Psoas muscle (tissue), 8 donors: ENCODE data around the gene LRRC36. TPM values are rescaled to one million over a fixed set of nuclear protein-coding genes. Genes with fewer than 3 reads are reported as not detected.

ENCODE experiments used
- ATAC-seq, 4 donors: fragments of 200-7000 bp; cut with Tn5 transposase; one replicate each; pipeline ENCODE4 v1.9.1; 2020; ENCODE audit warnings: moderate library complexity in 3 of 4, mild to moderate bottlenecking in 2 of 4
- DNase-seq, 2 donors: peaks; one replicate each; pipeline ENCODE4 v3.0.0-alpha.2; 2020
- H3K27ac ChIP-seq: fragments of 200-600 bp; one replicate; pipeline ENCODE4 v1.8.0; 2022
- H3K27me3 ChIP-seq, 3 donors: fragments of 200-600 bp in 1 of 3; one replicate each; pipeline versions ENCODE4 v1.6.1 to v1.8.0; 2013 to 2022; ENCODE audit warnings: low read length in 2 of 3, mild to moderate bottlenecking in 2 of 3, moderate library complexity in 1 of 3; ENCODE audit not compliant: insufficient read depth in 3 of 3
- H3K36me3 ChIP-seq, 2 donors: fragments of 200-600 bp in 1 of 2; one replicate each; pipeline versions ENCODE4 v1.6.1 to v1.8.0; 2013 to 2022; ENCODE audit warnings: low read depth in 1 of 2, mild to moderate bottlenecking in 1 of 2, moderate library complexity in 1 of 2; ENCODE audit not compliant: insufficient read depth in 1 of 2
- H3K4me1 ChIP-seq: fragments of 200-600 bp; one replicate; pipeline ENCODE4 v1.8.0; 2022
- H3K4me3 ChIP-seq: fragments of 200-600 bp; one replicate; pipeline ENCODE4 v1.8.0; 2022; ENCODE audit warnings: mild to moderate bottlenecking
- H3K9me3 ChIP-seq: fragments of 200-600 bp; one replicate; pipeline ENCODE4 v1.8.0; 2022
- CTCF ChIP-seq: fragments of 200-600 bp; IDR thresholded peaks from one replicate; pipeline ENCODE4 v1.8.0; 2022; ENCODE audit warnings: antibody characterized with exemption
- WGBS, 3 donors: extraction: QIAGEN DNeasy Blood & Tissue Kit; methylation state at CpG; one replicate each; pipeline versions ENCODE4 v1.1.6 to v1.1.7; 2013; 5-methylcytosine and 5-hydroxymethylcytosine counted together
- intact Hi-C, 2 donors: fragments of 100-400 bp; cut with DNase I; formaldehyde crosslinking; loops; one replicate each; pipeline versions ENCODE4 v1.11.0 to v1.14.2; 2022
- polyA plus RNA-seq, 3 donors: library from polyadenylated mRNA; stranded (reverse); fragments of 200-250 nt; gene quantifications; one replicate each; pipeline ENCODE4 v1.2.3, GENCODE V29; 2013
- total RNA-seq, 4 donors: library from RNA; stranded (reverse); fragmentation: NEBNext Ultra II Directional in 2 of 4; extraction: Animal tissue kit (Norgen Biotek cat#: 25700) in 2 of 4; gene quantifications; one replicate each; pipeline versions ENCODE4 v1.2.1 to v1.2.4, GENCODE V29; 2021 to 2023
- donor health status: healthy with polysubstance abuse.
- donor health status: DM: no; HTN: no; CAD: no; lungs with moderate emphysema.
- donor health status: Bipolar disorder and iron deficiency.
- donor health status: healthy.
- donor health status: DM: yes; HTN: yes; CAD: no.
- donor health status: DM: no; HTN: no; CAD: no.
- donor health status: DM: no; HTN: no; CAD: no.
- donor health status: DM: yes; HTN: yes; CAD: no.

The LRRC36 gene
- total and polyA plus RNA-seq, 7 donors: 0.06 to 0.25 (median 0.11) TPM; not detected in 4

- ATAC-seq: peak in 2 of 4 donors; percentile 2 to 17
- TF ChIP-seq CTCF: no peak
- WGBS, 3 donors: 4 to 6% (median 6%) methylated on average over 30 to 42 of the region's 42 CpGs
- peak; percentile 37 to 56 for DNase-seq
- no peaks in the 10 kb centered on the region for H3K9me3 ChIP-seq
- no peak overlapping the region for H3K27ac ChIP-seq
- peaks cover 11% of the 10 kb centered on the region for H3K4me1 ChIP-seq
- no peaks in the 10 kb centered on the region for H3K27me3 ChIP-seq
- peak overlapping the region; percentile 59 for H3K4me3 ChIP-seq
- no peaks in the 10 kb centered on the region for H3K36me3 ChIP-seq
- intact Hi-C loops: no loop called here
These were observed 47.8 kb upstream of the LRRC36 start for GRCh38 chr16:67278773-67279295.

GRCh38 chr16:67279296-67280089 lies 47.1 kb upstream of the LRRC36 start, which contains the start of gene PLEKHG4:
Gene PLEKHG4 (plus strand): TSS chr16:67279532. CDS start chr16:67280045, 513 bp downstream.
- intact Hi-C loops: no loop called here

GRCh38 chr16:67280090-67281015 lies 46.3 kb upstream of the LRRC36 start:
- H3K27me3 ChIP-seq: no peaks in the 10 kb centered on the region
- no peaks in the 10 kb centered on the region for H3K9me3 ChIP-seq
- H3K4me1 ChIP-seq: peaks cover 11% of the 10 kb centered on the region
- ATAC-seq (no peak), DNase-seq (no peak)
- intact Hi-C loops: no loop called here
- H3K4me3 ChIP-seq: no peak overlapping the region
- no peak overlapping the region for H3K27ac ChIP-seq
- TF ChIP-seq CTCF: no peak
- 92 to 93% (median 93%) methylated on average over 15 of the region's 15 CpGs for WGBS, 3 donors
- H3K36me3 ChIP-seq: no peaks in the 10 kb centered on the region

More at GRCh38 chr16:67279296-67280089, 47.1 kb upstream of the LRRC36 start, which contains the start of gene PLEKHG4:
- peak; percentile 65 to 87 (median 80) for ATAC-seq
- H3K36me3 ChIP-seq: no peaks in the 10 kb centered on the region
- H3K4me3 ChIP-seq: peak within 1 kb of the TSS; percentile 59
- no peaks in the 10 kb centered on the region for H3K9me3 ChIP-seq
- no peak within 1 kb of the TSS for H3K27ac ChIP-seq
- no peaks in the 10 kb centered on the region for H3K27me3 ChIP-seq
- 24 to 46% (median 31%) methylated on average over 23 to 83 of the region's 83 CpGs for WGBS, 3 donors
- DNase-seq: peak; percentile 80 to 86
- peak; percentile 55 for TF ChIP-seq CTCF
- H3K4me1 ChIP-seq: peaks cover 11% of the 10 kb centered on the region

GRCh38 chr16:67281536-67282446 lies 44.8 kb upstream of the LRRC36 start:
- intact Hi-C loops: no loop called here
- no peaks in the 10 kb centered on the region for H3K9me3 ChIP-seq
- DNase-seq: peak in 1 of 2 donors; percentile 45
- H3K4me1 ChIP-seq: peaks cover 11% of the 10 kb centered on the region
- no peak for TF ChIP-seq CTCF
- H3K27me3 ChIP-seq: no peaks in the 10 kb centered on the region
- ATAC-seq: no peak
- no peak overlapping the region for H3K4me3 ChIP-seq
- 90 to 93% (median 92%) methylated on average over 14 of the region's 14 CpGs for WGBS, 3 donors
- no peak overlapping the region for H3K27ac ChIP-seq
- no peaks in the 10 kb centered on the region for H3K36me3 ChIP-seq
